Epithelial cell of umbilical artery (primary cell): ENCODE data around the gene NOS3. TPM values are rescaled to one million over a fixed set of nuclear protein-coding genes. Genes with fewer than 3 reads are reported as not detected.

Experiments
- total RNA-seq: library from RNA; depleted of rRNA; stranded (reverse); fragments of >200 nt; gene quantifications from 2 replicates; pipeline ENCODE4 v1.2.3, GENCODE V29; 2014

The NOS3 gene
- total RNA-seq = 13.3 and 26.4 TPM in 2 replicates

GRCh38 chr7:150990416-150991186, at the start of gene NOS3:
TSS of gene NOS3 (plus strand) at chr7:150991017. CDS start at chr7:150993804, 2,787 bp downstream.

GRCh38 chr7:150978126-150978789, 12.6 kb upstream of the NOS3 start, which contains the start of gene KCNH2:
TSS of gene KCNH2 (minus strand) at chr7:150978321. CDS start at chr7:150977913, 408 bp downstream.

DNA sequence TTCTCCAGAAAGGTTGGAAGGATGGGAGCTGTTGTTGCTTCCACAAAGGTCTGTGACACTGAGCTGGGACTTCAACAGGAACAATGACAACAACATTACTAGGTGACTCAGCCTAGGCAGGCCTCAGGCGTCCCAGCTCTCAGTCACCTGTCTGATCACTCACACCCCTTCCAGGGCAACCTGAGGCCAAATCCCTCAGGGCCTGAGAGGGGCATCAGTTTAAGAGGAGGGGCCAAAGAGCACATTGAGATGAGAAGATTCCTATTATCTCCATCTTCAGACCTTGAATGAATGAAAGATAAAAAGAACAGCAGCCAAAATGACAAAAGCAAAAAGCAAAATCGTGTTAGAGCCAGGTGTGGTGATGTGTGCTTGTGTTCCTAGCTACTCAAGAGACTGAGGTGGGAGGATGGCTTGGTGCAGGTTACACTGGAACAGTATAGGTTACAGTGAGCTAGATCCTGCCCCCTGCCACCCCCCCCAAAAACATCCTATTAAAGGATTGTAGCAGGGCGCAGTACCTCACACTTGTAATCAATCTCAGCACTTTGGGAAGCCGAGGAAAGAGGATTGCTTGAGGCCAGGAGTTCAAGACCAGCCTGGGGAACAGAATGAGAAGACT, 33.7 kb downstream of the NOS3 start, which contains the start of gene ATG9B:
TSS of gene ATG9B (minus strand) at position 60 of the 622 bp plus-strand sequence. CDS start 71 bp downstream, outside the sequence.

GRCh38 chr7:151028131-151028947, 37.5 kb downstream of the NOS3 start, which contains the start of gene ABCB8:
TSS of gene ABCB8 (plus strand) at chr7:151028450. CDS start at chr7:151028516, 66 bp downstream.

GRCh38 chr7:151047976-151048815, 57.4 kb downstream of the NOS3 start, which contains the start of gene ASIC3:
TSS of gene ASIC3 (plus strand) at chr7:151048531. CDS start at chr7:151048886, 355 bp downstream.

GRCh38 chr7:151057506-151057988, 66.7 kb downstream of the NOS3 start, which contains the start of gene CDK5:
TSS of gene CDK5 (minus strand) at chr7:151057897. CDS start at chr7:151057848, 49 bp downstream.

DNA sequence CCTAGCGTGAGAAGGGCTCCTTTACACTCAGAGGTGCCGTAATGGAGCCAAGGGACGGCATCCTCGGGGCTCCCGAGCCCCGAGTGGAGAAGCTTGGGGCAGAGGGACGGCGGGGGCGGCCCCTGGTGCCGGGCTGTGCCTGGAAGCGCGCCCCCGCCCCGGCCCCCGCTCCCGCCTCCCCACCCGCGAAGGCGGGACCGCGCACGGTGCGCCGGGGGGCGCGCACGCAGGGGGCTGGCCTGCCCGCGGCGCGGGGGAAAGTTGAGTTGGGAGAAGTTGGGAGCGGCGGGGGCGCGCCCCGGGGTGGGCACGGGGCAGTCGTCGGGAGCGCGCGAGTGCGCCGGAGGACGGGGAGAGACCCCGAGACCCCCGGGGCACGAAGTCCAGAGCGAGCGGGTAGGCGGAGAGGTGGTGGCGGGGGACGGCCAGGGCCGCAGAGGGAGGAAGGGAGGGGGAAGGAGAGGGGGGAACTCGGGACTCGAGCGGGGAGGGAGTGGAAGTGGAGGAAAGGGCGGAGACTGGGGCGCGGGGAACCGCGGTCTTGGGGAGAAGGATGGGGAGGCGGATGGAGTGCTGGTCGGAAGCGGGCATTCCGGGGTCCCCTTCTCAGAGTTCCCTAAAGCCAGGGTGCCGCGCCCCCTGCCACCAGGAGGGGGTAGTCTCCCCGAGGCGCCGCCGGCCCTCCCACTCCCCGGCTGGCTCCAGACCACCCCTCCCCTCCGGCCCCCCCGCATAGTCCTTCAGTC, 68.7 kb downstream of the NOS3 start, which contains the start of gene SLC4A2:
TSS of gene SLC4A2 (plus strand) at position 223 of the 746 bp plus-strand sequence. CDS start 2,399 bp downstream, outside the sequence.

Other genes starting within 250 kb of the NOS3 start
- not detected in 2 replicates for gene TMEM176B, start 190.7 kb upstream of the NOS3 start, total RNA-seq
- gene TMEM176A, start 190.2 kb upstream of the NOS3 start, total RNA-seq = not detected in 2 replicates
- not detected in 2 replicates for gene AOC1, start 138.5 kb upstream of the NOS3 start, total RNA-seq
- gene KCNH2, start 12.7 kb upstream of the NOS3 start, total RNA-seq = under 0.01 and 0.15 TPM in 2 replicates
- not detected in 2 replicates for gene ATG9B, start 33.5 kb downstream of the NOS3 start, total RNA-seq
- gene ABCB8, start 37.4 kb downstream of the NOS3 start, total RNA-seq = 21.8 and 30.4 TPM in 2 replicates
- not detected in 2 replicates for gene ASIC3, start 57.5 kb downstream of the NOS3 start, total RNA-seq
- gene CDK5, start 66.9 kb downstream of the NOS3 start, total RNA-seq = 24.8 and 26.3 TPM in 2 replicates
- 34.8 and 39.4 TPM in 2 replicates for gene SLC4A2, start 68.6 kb downstream of the NOS3 start, total RNA-seq
- gene FASTK, start 89.8 kb downstream of the NOS3 start, total RNA-seq = 67.9 and 71.9 TPM in 2 replicates
- 14.1 and 20.1 TPM in 2 replicates for gene TMUB1, start 92.5 kb downstream of the NOS3 start, total RNA-seq
- 55.6 and 56.2 TPM in 2 replicates for gene AGAP3, start 95.5 kb downstream of the NOS3 start, total RNA-seq
- not detected in 2 replicates for gene GBX1, start 176.7 kb downstream of the NOS3 start, total RNA-seq
- gene ASB10, start 196.2 kb downstream of the NOS3 start, total RNA-seq = not detected in 2 replicates
- not detected in 2 replicates for gene H2BK1, start 219.5 kb downstream of the NOS3 start, total RNA-seq
- 78.9 and 79.8 TPM in 2 replicates for gene ABCF2, start 236.2 kb downstream of the NOS3 start, total RNA-seq
- 50.2 and 54.6 TPM in 2 replicates for gene CHPF2, start 241.5 kb downstream of the NOS3 start, total RNA-seq